Measurements from ENCODE around the gene EFCAB6. TPM values are rescaled to one million over a fixed set of nuclear protein-coding genes. Genes with fewer than 3 reads are reported as not detected.

EFCAB6 gene
- total and polyA plus RNA-seq, 2 donors (not counting 3 experiments of a cell fraction or from before 2014, with no cell fraction given), result 0.07 to 0.31 TPM

DNA sequence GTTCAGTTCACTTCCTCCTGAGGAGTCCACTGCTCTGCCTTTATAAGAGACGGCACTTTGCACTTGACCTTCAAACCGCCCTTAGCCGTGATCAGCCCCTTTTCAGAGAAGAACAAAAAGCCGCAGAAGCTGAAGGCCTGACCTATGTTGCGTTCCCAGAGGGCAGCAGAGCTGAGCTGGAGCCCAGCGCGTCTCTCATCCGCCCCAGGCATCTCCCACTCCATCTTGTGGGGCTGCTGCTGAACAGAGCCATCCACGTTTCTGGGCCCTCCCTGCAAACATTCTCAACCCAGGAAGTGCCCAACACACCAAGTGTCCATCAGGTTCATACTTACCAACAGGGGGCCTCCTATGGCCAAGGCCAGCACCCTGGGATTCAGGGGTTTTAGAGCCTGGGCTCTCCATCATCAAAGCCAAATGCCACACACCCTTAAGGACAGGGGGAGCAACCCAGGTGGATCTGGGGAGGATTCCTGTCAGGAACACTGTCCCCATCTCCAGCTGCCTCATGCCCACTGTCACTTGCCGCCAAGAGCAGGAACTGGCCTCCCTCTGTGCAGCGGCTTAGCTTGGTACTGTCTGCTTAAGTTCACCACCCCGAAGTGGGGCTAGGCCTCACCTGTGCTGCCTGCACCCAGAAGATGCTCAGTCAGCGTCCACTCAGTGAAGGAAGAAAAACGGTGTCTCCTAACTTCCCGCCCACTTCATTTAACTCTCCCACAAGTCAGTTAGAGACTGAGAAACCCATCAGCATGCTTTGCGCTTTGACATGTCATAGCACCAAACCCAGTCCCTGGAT is 16.0 kb upstream of the EFCAB6 start:
- Histone ChIP-seq H3K9me3 (replicated peaks; ENCODE audit: control insufficient read depth, insufficient read depth, low read length) (no peaks in the 10 kb centered on the region), H3K4me2 (ENCODE audit: insufficient read depth, low read length) (no peak overlapping the region), H3K36me3 (ENCODE audit: control insufficient read depth in 2 of 2, extremely low read depth in 1 of 2, insufficient read depth in 2 of 2, low read length in 2 of 2) (no peaks in the 10 kb centered on the region), H3K9me1 (replicated peaks; ENCODE audit: control insufficient read depth, extremely low read depth, insufficient read depth, low read length) (no peaks in the 10 kb centered on the region), H3K9ac (replicated peaks; ENCODE audit: extremely low read depth, insufficient read depth, low read length) (no peak overlapping the region), H3K4me1 (ENCODE audit: control insufficient read depth, extremely low read depth, insufficient read depth, low read length) (no peaks in the 10 kb centered on the region), H3K79me2 (ENCODE audit: control insufficient read depth, insufficient read depth, low read length) (no peaks in the 10 kb centered on the region), H3K27me3 (ENCODE audit: control insufficient read depth in 2 of 2, insufficient read depth in 2 of 2, low read length in 2 of 2) (no peaks in the 10 kb centered on the region), H3K27ac (ENCODE audit: insufficient read depth, low read depth, low read length) (no peak overlapping the region), H3K4me3 (replicated peaks in 1 of 3; ENCODE audit: insufficient read depth in 1 of 3, low read depth in 1 of 3, low read length in 3 of 3) (no peak overlapping the region), H2AFZ (ENCODE audit: low read depth, low read length) (no peak overlapping the region), H4K20me1 (replicated peaks; ENCODE audit: control insufficient read depth, extremely low read depth, insufficient read depth, low read length) (no peaks in the 10 kb centered on the region)
- ChIA-PET POLR2A (no interaction called here), CTCF (interaction anchor here (1.6 kb wide), 1 partner anchor 10 kb away, joined by 5 read pairs; no protein-coding TSS in a partner anchor)
- dilution Hi-C loops (cut with MboI; ENCODE audit: extremely low pct_ligation_motif_present, low sequenced_read_pairs) (no loop called here), intact Hi-C loops (cut with micrococcal nuclease) (no loop called here)
- FAIRE-seq, result no peak
- DNase-seq (ENCODE audit: low read depth, low spot score), result no peak
- BruUV-seq (replicated peaks), result no TSS peak
- TF ChIP-seq JUN (IDR thresholded peaks at IDR 0.05; ENCODE audit: borderline replicate concordance, insufficient read depth, insufficient read length, low read depth), result no peak
- TF ChIP-seq MYC (IDR thresholded peaks at IDR 0.05; ENCODE audit: low read depth, low read length), result no peak
- TF ChIP-seq, protein P1, sequence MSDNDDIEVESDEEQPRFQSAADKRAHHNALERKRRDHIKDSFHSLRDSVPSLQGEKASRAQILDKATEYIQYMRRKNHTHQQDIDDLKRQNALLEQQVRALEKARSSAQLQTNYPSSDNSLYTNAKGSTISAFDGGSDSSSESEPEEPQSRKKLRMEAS (IDR thresholded peaks at IDR 0.05; ENCODE audit: insufficient read depth, insufficient read length), result no peak
- no peak for TF ChIP-seq POLR2AphosphoS5 (IDR thresholded peaks at IDR 0.05; ENCODE audit: insufficient read depth, low read depth, low read length)
- TF ChIP-seq FOS (IDR thresholded peaks at IDR 0.05; ENCODE audit: borderline replicate concordance, insufficient read depth, low read length), result no peak
- no peak for TF ChIP-seq GATA2 (IDR thresholded peaks at IDR 0.05; ENCODE audit: insufficient read depth, insufficient read length, low read depth, low read length)
- no peak for TF ChIP-seq EZH2 (IDR thresholded peaks at IDR 0.05; ENCODE audit: borderline replicate concordance, low read depth, low read length, severe bottlenecking)
- TF ChIP-seq, protein P2, sequence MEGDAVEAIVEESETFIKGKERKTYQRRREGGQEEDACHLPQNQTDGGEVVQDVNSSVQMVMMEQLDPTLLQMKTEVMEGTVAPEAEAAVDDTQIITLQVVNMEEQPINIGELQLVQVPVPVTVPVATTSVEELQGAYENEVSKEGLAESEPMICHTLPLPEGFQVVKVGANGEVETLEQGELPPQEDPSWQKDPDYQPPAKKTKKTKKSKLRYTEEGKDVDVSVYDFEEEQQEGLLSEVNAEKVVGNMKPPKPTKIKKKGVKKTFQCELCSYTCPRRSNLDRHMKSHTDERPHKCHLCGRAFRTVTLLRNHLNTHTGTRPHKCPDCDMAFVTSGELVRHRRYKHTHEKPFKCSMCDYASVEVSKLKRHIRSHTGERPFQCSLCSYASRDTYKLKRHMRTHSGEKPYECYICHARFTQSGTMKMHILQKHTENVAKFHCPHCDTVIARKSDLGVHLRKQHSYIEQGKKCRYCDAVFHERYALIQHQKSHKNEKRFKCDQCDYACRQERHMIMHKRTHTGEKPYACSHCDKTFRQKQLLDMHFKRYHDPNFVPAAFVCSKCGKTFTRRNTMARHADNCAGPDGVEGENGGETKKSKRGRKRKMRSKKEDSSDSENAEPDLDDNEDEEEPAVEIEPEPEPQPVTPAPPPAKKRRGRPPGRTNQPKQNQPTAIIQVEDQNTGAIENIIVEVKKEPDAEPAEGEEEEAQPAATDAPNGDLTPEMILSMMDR (IDR thresholded peaks at IDR 0.05; ENCODE audit: extremely low read depth in 1 of 2, insufficient read depth in 1 of 2, low read depth in 1 of 2, low read length in 2 of 2), result no peak
- TF ChIP-seq POLR2A (IDR thresholded peaks at IDR 0.05; ENCODE audit: low read depth, low read length), result no peak

Data from endothelial cell of umbilical vein (primary cell).